H9 (cell line): ENCODE data around the gene USB1. TPM values are rescaled to one million over a fixed set of nuclear protein-coding genes. Genes with fewer than 3 reads are reported as not detected.

Experiments used
- DNase-seq: peaks from one replicate; pipeline ENCODE4 v3.0.0-alpha.2; 2017
- H2AFZ ChIP-seq: one replicate; pipeline ENCODE4 v1.6.1; 2013; ENCODE audit warnings: mild to moderate bottlenecking, low read length, control low read depth, moderate library complexity
- H2AK5ac ChIP-seq: 2 replicates; pipeline ENCODE4 v1.6.1; 2013; ENCODE audit warnings: low read length, control low read depth, mixed read lengths; ENCODE audit not compliant: insufficient read length
- H2BK120ac ChIP-seq: one replicate; pipeline ENCODE4 v1.6.1; 2013; ENCODE audit warnings: low read depth, mild to moderate bottlenecking, low read length, control low read depth, inconsistent platforms; ENCODE audit not compliant: poor library complexity, severe bottlenecking
- H2BK12ac ChIP-seq: 2 replicates; pipeline ENCODE4 v1.6.1; 2013; ENCODE audit warnings: low read length, control low read depth, mixed read lengths, low read depth; ENCODE audit not compliant: insufficient read length
- H2BK15ac ChIP-seq: 2 replicates; pipeline ENCODE4 v1.6.1; 2013; ENCODE audit warnings: low read depth, low read length, control low read depth
- H2BK20ac ChIP-seq: one replicate; pipeline ENCODE4 v1.6.1; 2013; ENCODE audit warnings: low read depth, mild to moderate bottlenecking, low read length, control low read depth, inconsistent platforms; ENCODE audit not compliant: poor library complexity, severe bottlenecking
- H2BK5ac ChIP-seq: 2 replicates; pipeline ENCODE4 v1.6.1; 2013; ENCODE audit warnings: low read length, control low read depth, mixed read lengths; ENCODE audit not compliant: insufficient read length
- H3K14ac ChIP-seq: 2 replicates; pipeline ENCODE4 v1.6.1; 2013; ENCODE audit warnings: low read length, control low read depth; ENCODE audit not compliant: insufficient read depth
- H3K18ac ChIP-seq: 2 replicates; pipeline ENCODE4 v1.6.1; 2013; ENCODE audit warnings: low read depth, mild to moderate bottlenecking, mixed read lengths, low read length, control low read depth; ENCODE audit not compliant: insufficient read length
- H3K23ac ChIP-seq: 2 replicates; pipeline ENCODE4 v1.6.1; 2013; ENCODE audit warnings: low read length, control low read depth, mixed read lengths, low read depth; ENCODE audit not compliant: insufficient read length
- H3K23me2 ChIP-seq: 2 replicates; pipeline ENCODE4 v1.6.1; 2013; ENCODE audit warnings: low read depth, mild to moderate bottlenecking, mixed read lengths, low read length, control low read depth; ENCODE audit not compliant: insufficient read length, poor library complexity, severe bottlenecking
- H3K27ac ChIP-seq: 2 replicates; pipeline ENCODE4 v1.5.1; 2013; ENCODE audit warnings: low read length, control low read depth, mixed read lengths, low read depth; ENCODE audit not compliant: insufficient read length
- H3K27me3 ChIP-seq: 2 replicates; pipeline ENCODE4 v1.6.1; 2013; ENCODE audit warnings: low read length, control low read depth, inconsistent platforms; ENCODE audit not compliant: insufficient read depth
- H3K4ac ChIP-seq: 2 replicates; pipeline ENCODE4 v1.6.1; 2013; ENCODE audit warnings: low read depth, mild to moderate bottlenecking, control low read depth, inconsistent platforms, low read length, moderate library complexity
- H3K4me1 ChIP-seq: 2 replicates; pipeline ENCODE4 v1.6.1; 2013; ENCODE audit warnings: low read length, control low read depth, inconsistent platforms; ENCODE audit not compliant: insufficient read depth
- H3K4me2 ChIP-seq: 2 replicates; pipeline ENCODE4 v1.6.1; 2013; ENCODE audit warnings: low read length, control low read depth, mixed read lengths; ENCODE audit not compliant: insufficient read length, insufficient read depth
- H3K56ac ChIP-seq: 2 replicates; pipeline ENCODE4 v1.6.1; 2013; ENCODE audit warnings: low read depth, mild to moderate bottlenecking, mixed read lengths, low read length, control low read depth; ENCODE audit not compliant: insufficient read length
- H3K79me1 ChIP-seq: 2 replicates; pipeline ENCODE4 v1.6.1; 2013; ENCODE audit warnings: low read depth, mild to moderate bottlenecking, moderate library complexity, low read length, control low read depth, inconsistent platforms; ENCODE audit not compliant: insufficient read depth, poor library complexity, severe bottlenecking
- H3K79me2 ChIP-seq: 2 replicates; pipeline ENCODE4 v1.6.1; 2013; ENCODE audit warnings: low read length, control low read depth, inconsistent platforms; ENCODE audit not compliant: insufficient read depth
- H3K9ac ChIP-seq: 2 replicates; pipeline ENCODE4 v1.6.1; 2013; ENCODE audit warnings: low read length, control low read depth, mixed read lengths; ENCODE audit not compliant: insufficient read length; ENCODE audit errors: extremely low read depth
- H3K9me3 ChIP-seq: one replicate; pipeline ENCODE4 v1.6.1; 2013; ENCODE audit warnings: low read depth, low read length, inconsistent platforms; ENCODE audit not compliant: control insufficient read depth
- H3T11ph ChIP-seq: one replicate; pipeline ENCODE4 v1.6.1; 2013; ENCODE audit warnings: mild to moderate bottlenecking, low read length, control low read depth, inconsistent platforms
- H4K20me1 ChIP-seq: one replicate; pipeline ENCODE4 v1.6.1; 2013; ENCODE audit not compliant: control insufficient read depth, insufficient read length, insufficient read depth
- H4K5ac ChIP-seq: 2 replicates; pipeline ENCODE4 v1.6.1; 2013; ENCODE audit warnings: low read depth, mild to moderate bottlenecking, mixed read lengths, low read length, control low read depth; ENCODE audit not compliant: insufficient read length
- H4K8ac ChIP-seq: replicated peaks from 2 replicates; pipeline ENCODE4 v1.6.1; 2013; ENCODE audit warnings: low read length, control low read depth, mixed read lengths, low read depth; ENCODE audit not compliant: insufficient read length
- H4K91ac ChIP-seq: 2 replicates; pipeline ENCODE4 v1.6.1; 2013; ENCODE audit warnings: low read depth, mild to moderate bottlenecking, moderate library complexity, mixed read lengths, low read length, control low read depth; ENCODE audit not compliant: insufficient read length
- H3K27ac Mint-ChIP-seq, 3 experiments: 2 replicates in 2 of 3; 3 replicates in 1 of 3; pipeline ENCODE4 v1.8.0; 2020 to 2021; ENCODE audit warnings: mixed read lengths in 3 of 3, mild to moderate bottlenecking in 1 of 3, moderate library complexity in 1 of 3
- H3K27me3 Mint-ChIP-seq: 2 replicates; pipeline ENCODE4 v1.8.0; 2021; ENCODE audit warnings: low read depth, mild to moderate bottlenecking, moderate library complexity, mixed read lengths
- H3K36me3 Mint-ChIP-seq, 3 experiments: 2 replicates in 2 of 3; 3 replicates in 1 of 3; pipeline ENCODE4 v1.8.0; 2020 to 2021; ENCODE audit warnings: low read depth in 3 of 3, mixed read lengths in 3 of 3; ENCODE audit not compliant: insufficient read depth in 1 of 3
- H3K4me1 Mint-ChIP-seq, 2 experiments: 2 replicates each; pipeline ENCODE4 v1.8.0; 2020; ENCODE audit warnings: mixed read lengths in 2 of 2
- H3K4me3 Mint-ChIP-seq, 2 experiments: 2 replicates in 1 of 2; 3 replicates in 1 of 2; pipeline ENCODE4 v1.8.0; 2020 to 2021; ENCODE audit warnings: mild to moderate bottlenecking in 2 of 2, mixed read lengths in 2 of 2, moderate library complexity in 1 of 2
- H3K9me3 Mint-ChIP-seq, 2 experiments: 2 replicates in 1 of 2; 3 replicates in 1 of 2; pipeline ENCODE4 v1.8.0; 2020; ENCODE audit warnings: mild to moderate bottlenecking in 2 of 2, mixed read lengths in 2 of 2, moderate library complexity in 1 of 2
- WGBS: extraction: QIAGEN DNeasy Blood & Tissue Kit; methylation state at CpG from one replicate; pipeline ENCODE4 v1.1.7; 2013; ENCODE audit warnings: missing lambda C conversion rate, low lambda C conversion rate, mixed read lengths; ENCODE audit not compliant: insufficient read length; ENCODE audit errors: extremely low coverage; 5-methylcytosine and 5-hydroxymethylcytosine counted together
- total RNA-seq: library from RNA; stranded (reverse); gene quantifications from 2 replicates; pipeline ENCODE4 v1.2.1, GENCODE V29; 2021
- TF ChIP-seq, protein P1 (sequence below): fragments of 200-600 bp; sonication (generic); conservative IDR thresholded peaks from 3 replicates; pipeline ENCODE4 v1.8.0; 2021; ENCODE audit warnings: antibody characterized with exemption, mild to moderate bottlenecking

Gene USB1
- total RNA-seq, 1 experiment from 2014 or later = 65.0 TPM

DNA sequence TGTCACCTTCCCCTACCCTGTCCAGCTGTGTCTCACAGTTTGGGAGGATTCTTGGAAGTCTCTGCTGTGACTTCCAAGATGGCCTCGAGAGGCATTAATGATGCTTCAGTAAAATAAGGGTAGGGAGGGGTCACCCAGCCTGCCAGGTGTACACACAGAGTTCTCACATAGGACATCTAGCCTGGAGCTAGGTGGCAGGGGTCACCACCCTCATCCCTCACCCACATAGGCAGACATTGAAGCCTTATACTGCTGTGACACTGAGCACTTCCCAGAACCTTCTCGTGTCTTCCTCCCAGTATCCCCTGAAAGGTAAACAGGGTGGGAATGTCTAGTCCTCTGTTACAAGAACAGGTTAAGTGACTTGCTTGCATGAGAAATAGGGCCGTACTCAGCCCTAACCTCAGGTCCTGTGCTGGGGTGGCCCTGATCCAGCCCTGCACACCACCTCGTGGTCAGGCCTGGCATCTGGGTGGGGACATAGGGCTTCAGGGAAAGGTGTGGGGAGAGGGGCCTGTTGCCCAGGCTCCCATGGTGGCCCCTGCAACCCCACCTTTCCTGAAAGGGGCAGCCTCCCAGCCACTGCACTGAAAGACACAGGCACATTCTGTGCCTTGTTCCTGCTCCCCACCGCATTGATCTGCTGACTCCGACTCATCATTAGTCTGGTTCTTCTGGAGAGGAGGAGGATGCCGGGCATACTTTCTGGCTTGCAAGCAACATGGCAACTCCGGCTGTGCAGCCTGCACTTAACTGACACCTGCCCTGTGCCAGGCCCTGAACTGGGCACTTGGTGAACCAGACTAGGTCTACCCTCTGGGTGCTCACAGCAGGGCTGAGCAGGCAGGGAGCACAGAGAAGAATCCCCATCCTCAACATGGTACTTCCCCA is 20.7 kb downstream of the USB1 start:
- no peaks in the 10 kb centered on the region for H3K9me3 ChIP-seq
- no peak overlapping the region for H3K27ac Mint-ChIP-seq
- no peak overlapping the region for H2BK15ac ChIP-seq
- H3K9ac ChIP-seq = no peak overlapping the region
- H2BK20ac ChIP-seq = no peak overlapping the region
- H2BK12ac ChIP-seq = no peak overlapping the region
- H2BK5ac ChIP-seq = no peak overlapping the region
- no peak overlapping the region for H2AFZ ChIP-seq
- no peak overlapping the region for H3K4ac ChIP-seq
- no peak overlapping the region for H4K91ac ChIP-seq
- no peak overlapping the region for H3K27ac ChIP-seq
- H3K79me2 ChIP-seq = no peaks in the 10 kb centered on the region
- H3K4me1 Mint-ChIP-seq = peaks cover 23 to 35% of the 10 kb centered on the region in 2 experiments
- H3K14ac ChIP-seq = no peak overlapping the region
- no peak overlapping the region for H3K4me2 ChIP-seq
- H3K23me2 ChIP-seq = peaks cover 5% of the 10 kb centered on the region
- WGBS = no CpG with 5 or more reads among the region's 8 CpGs
- H3K56ac ChIP-seq = no peak overlapping the region
- H3K4me1 ChIP-seq = peaks cover 6% of the 10 kb centered on the region; the same call in 1 of the 2 replicates
- H3K9me3 Mint-ChIP-seq = no peaks in the 10 kb centered on the region
- no peak overlapping the region for H3K23ac ChIP-seq
- H2AK5ac ChIP-seq = no peak overlapping the region
- no peaks in the 10 kb centered on the region for H3K27me3 ChIP-seq
- H4K20me1 ChIP-seq = no peaks in the 10 kb centered on the region
- H3K18ac ChIP-seq = no peak overlapping the region
- peaks cover 0 to 2% (median 0%) of the 10 kb centered on the region in 3 experiments; a peak in 2 of 7 replicates for H3K36me3 Mint-ChIP-seq
- no peak overlapping the region for H3T11ph ChIP-seq
- H2BK120ac ChIP-seq = no peak overlapping the region
- H4K5ac ChIP-seq = no peak overlapping the region
- H3K4me3 Mint-ChIP-seq = peak overlapping the region in 1 of 2 experiments; percentile 10; a peak in 2 of 5 replicates
- TF ChIP-seq, protein P1, sequence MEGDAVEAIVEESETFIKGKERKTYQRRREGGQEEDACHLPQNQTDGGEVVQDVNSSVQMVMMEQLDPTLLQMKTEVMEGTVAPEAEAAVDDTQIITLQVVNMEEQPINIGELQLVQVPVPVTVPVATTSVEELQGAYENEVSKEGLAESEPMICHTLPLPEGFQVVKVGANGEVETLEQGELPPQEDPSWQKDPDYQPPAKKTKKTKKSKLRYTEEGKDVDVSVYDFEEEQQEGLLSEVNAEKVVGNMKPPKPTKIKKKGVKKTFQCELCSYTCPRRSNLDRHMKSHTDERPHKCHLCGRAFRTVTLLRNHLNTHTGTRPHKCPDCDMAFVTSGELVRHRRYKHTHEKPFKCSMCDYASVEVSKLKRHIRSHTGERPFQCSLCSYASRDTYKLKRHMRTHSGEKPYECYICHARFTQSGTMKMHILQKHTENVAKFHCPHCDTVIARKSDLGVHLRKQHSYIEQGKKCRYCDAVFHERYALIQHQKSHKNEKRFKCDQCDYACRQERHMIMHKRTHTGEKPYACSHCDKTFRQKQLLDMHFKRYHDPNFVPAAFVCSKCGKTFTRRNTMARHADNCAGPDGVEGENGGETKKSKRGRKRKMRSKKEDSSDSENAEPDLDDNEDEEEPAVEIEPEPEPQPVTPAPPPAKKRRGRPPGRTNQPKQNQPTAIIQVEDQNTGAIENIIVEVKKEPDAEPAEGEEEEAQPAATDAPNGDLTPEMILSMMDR = no peak
- DNase-seq = no peak
- H4K8ac ChIP-seq = no peak overlapping the region
- no peaks in the 10 kb centered on the region for H3K79me1 ChIP-seq
- peaks cover 12% of the 10 kb centered on the region for H3K27me3 Mint-ChIP-seq
